Transverse colon (tissue), 4 donors: ENCODE data around the gene DTL. TPM values are rescaled to one million over a fixed set of nuclear protein-coding genes. Genes with fewer than 3 reads are reported as not detected.

Source experiments
- DNase-seq: peaks from one replicate; pipeline ENCODE4 v3.0.0-alpha.2; 2019
- H3K27ac ChIP-seq, 4 donors: fragments of 200-600 bp; sonication (generic); 2 replicates each; pipeline ENCODE4 v1.5.1; 2016 to 2018; ENCODE audit warnings: inconsistent platforms in 4 of 4
- H3K27me3 ChIP-seq: fragments of 200-600 bp; sonication (generic); 2 replicates; pipeline ENCODE4 v1.5.1; 2017; ENCODE audit warnings: inconsistent platforms
- H3K36me3 ChIP-seq, 4 donors: fragments of 200-600 bp; sonication (generic); 2 replicates each; pipeline ENCODE4 v1.5.1; 2017 to 2019; ENCODE audit warnings: inconsistent platforms in 4 of 4
- H3K4me1 ChIP-seq, 4 donors: fragments of 200-600 bp; sonication (generic); 2 replicates each; pipeline ENCODE4 v1.5.1; 2017 to 2020; ENCODE audit warnings: inconsistent platforms in 4 of 4
- H3K4me3 ChIP-seq, 4 donors: fragments of 200-600 bp; sonication (generic); 1 replicate in 1 of 4; 2 replicates in 3 of 4; pipeline versions ENCODE4 v1.5.1 to v1.6.1; 2017 to 2019; ENCODE audit warnings: inconsistent platforms in 4 of 4
- H3K9me3 ChIP-seq, 2 donors: fragments of 200-600 bp; sonication (generic); 2 replicates each; pipeline ENCODE4 v1.5.1; 2017 to 2019; ENCODE audit warnings: inconsistent platforms in 2 of 2
- EP300 ChIP-seq: sonication (generic); formaldehyde crosslinking; IDR thresholded peaks from one replicate; pipeline ENCODE4 v1.6.1; 2017; ENCODE audit warnings: antibody characterized with exemption, low read depth
- POLR2A ChIP-seq: fragments of 450-650 bp; IDR thresholded peaks from one replicate; pipeline ENCODE4 v1.6.1; 2016; ENCODE audit warnings: antibody characterized with exemption, mild to moderate bottlenecking, moderate library complexity
- POLR2AphosphoS5 ChIP-seq, 3 donors: sonication (generic); formaldehyde crosslinking; IDR thresholded peaks; one replicate each; pipeline ENCODE4 v1.6.1; 2016; ENCODE audit warnings: antibody characterized with exemption in 3 of 3
- WGBS, 2 donors: methylation state at CpG; one replicate each; pipeline ENCODE4 v1.1.5; 2018; ENCODE audit warnings: low coverage in 1 of 2; 5-methylcytosine and 5-hydroxymethylcytosine counted together
- in situ Hi-C, 4 donors: fragments of 200-750 bp; cut with MboI; loops; one replicate each; pipeline versions ENCODE4 v1.15.0 to v1.15.1; 2017; ENCODE audit warnings: low sequenced_read_pairs in 3 of 4, low pct_ligation_motif_present in 1 of 4, low pct_unique_long_range_greater_than_20kb in 1 of 4
- intact Hi-C: fragments of 100-400 bp; cut with DNase I; formaldehyde crosslinking; loops from one replicate; pipeline ENCODE4 v1.15.1; 2023; ENCODE audit warnings: low total_unique reads
- total RNA-seq, 4 donors: library from RNA; depleted of rRNA; stranded (reverse); fragments of >200 nt; gene quantifications; one replicate each; pipeline ENCODE4 v1.1.0, GENCODE V29; 2016
- TF ChIP-seq, protein P1 (sequence below), 5 experiments: fragments of 200-600 bp in 3 of 5; fragments of 450-650 bp in 2 of 5; sonication (generic) in 3 of 5; IDR thresholded peaks; 1 replicate in 2 of 5; 2 replicates in 3 of 5; pipeline ENCODE4 v1.5.1; 2016 to 2017; ENCODE audit warnings: antibody characterized with exemption in 5 of 5, inconsistent platforms in 3 of 5, mild to moderate bottlenecking in 2 of 5, moderate library complexity in 1 of 5

Gene DTL
- total RNA-seq, 4 donors from 2014 or later = 0.16 to 5.0 (median 3.3) TPM; not detected in 1

DNA sequence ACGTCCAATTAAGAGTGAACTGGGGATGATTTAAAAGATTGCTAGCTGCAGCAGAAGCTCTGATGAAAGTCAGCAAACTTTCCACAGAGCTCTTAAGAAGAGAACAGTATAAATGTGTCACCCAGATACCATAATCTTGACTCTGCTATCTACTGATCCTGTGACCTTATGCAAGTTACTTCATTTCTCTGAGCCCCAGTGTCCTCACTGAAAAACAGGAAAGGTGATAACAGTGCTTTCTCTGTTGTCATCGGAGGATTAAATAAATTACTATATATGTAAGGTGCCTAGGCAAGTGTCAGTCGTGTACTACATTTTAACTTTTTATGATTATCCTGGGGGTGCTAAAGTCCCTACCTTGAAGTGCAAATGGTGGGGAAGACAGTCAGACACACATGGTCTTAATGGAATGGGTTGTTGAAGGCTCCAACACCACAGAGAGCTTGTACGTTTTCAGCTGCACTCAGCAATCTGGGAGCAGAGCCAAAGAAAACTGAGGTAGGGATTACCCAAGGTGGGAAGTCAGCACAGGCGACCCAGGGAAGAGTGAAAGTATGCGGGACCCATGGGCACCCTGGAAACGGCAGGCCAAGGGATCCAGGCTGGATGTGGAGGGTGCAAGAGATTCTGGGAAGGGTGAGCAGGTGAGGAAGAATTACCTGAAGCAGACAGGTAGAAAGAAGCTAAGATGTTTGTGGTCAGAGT lies 82.8 kb downstream of the DTL start:
- Histone ChIP-seq H3K9me3 (no peaks in the 10 kb centered on the region), H3K27me3 (no peaks in the 10 kb centered on the region), H3K27ac (no peak overlapping the region), H3K36me3 (no peaks in the 10 kb centered on the region), H3K4me1 (no peaks in the 10 kb centered on the region), H3K4me3 (no peak overlapping the region)
- 56 to 74% methylated on average over 4 to 7 of the region's 7 CpGs for whole genome bisulfite sequencing, 2 donors
- TF ChIP-seq EP300 (no peak), POLR2A (no peak), POLR2AphosphoS5 (IDR thresholded peaks at IDR 0.05) (no peak)
- TF ChIP-seq, protein P1, sequence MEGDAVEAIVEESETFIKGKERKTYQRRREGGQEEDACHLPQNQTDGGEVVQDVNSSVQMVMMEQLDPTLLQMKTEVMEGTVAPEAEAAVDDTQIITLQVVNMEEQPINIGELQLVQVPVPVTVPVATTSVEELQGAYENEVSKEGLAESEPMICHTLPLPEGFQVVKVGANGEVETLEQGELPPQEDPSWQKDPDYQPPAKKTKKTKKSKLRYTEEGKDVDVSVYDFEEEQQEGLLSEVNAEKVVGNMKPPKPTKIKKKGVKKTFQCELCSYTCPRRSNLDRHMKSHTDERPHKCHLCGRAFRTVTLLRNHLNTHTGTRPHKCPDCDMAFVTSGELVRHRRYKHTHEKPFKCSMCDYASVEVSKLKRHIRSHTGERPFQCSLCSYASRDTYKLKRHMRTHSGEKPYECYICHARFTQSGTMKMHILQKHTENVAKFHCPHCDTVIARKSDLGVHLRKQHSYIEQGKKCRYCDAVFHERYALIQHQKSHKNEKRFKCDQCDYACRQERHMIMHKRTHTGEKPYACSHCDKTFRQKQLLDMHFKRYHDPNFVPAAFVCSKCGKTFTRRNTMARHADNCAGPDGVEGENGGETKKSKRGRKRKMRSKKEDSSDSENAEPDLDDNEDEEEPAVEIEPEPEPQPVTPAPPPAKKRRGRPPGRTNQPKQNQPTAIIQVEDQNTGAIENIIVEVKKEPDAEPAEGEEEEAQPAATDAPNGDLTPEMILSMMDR (IDR thresholded peaks at IDR 0.05) = no peak
- in situ Hi-C loops = no loop called here
- DNase-seq = no peak
- intact Hi-C loops = no loop called here

DNA sequence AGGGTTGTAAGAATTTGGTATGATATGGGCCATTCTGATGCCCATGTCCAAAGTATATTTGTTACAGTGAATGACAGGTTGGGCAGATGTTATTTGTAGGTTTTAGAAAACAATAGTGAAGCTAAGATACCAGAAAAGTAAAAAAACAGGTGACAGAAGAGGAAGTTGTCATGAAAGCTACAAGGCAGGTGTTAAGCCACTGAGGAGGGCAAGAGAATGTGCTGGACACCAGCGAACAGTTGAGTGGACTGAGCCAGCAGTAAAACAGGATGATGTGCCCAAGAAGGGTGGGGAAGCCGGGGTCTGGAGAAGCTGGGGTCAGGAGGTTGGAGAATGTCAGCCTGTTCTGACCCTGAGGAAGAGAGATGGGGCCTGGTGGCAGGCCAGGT lies 83.3 kb downstream of the DTL start:
- Histone ChIP-seq H3K36me3 (no peaks in the 10 kb centered on the region), H3K4me3 (no peak overlapping the region), H3K9me3 (no peaks in the 10 kb centered on the region), H3K4me1 (no peaks in the 10 kb centered on the region), H3K27ac (no peak overlapping the region), H3K27me3 (no peaks in the 10 kb centered on the region)
- DNase-seq = no peak
- 50 to 79% methylated on average over 1 to 2 of the region's 2 CpGs for WGBS, 2 donors
- intact Hi-C loops = no loop called here
- in situ Hi-C loops = no loop called here
- no peak for TF ChIP-seq POLR2AphosphoS5 (IDR thresholded peaks at IDR 0.05)
- TF ChIP-seq, protein P1 (IDR thresholded peaks at IDR 0.05) = no peak
- TF ChIP-seq POLR2A = no peak
- TF ChIP-seq EP300 = no peak

DNA sequence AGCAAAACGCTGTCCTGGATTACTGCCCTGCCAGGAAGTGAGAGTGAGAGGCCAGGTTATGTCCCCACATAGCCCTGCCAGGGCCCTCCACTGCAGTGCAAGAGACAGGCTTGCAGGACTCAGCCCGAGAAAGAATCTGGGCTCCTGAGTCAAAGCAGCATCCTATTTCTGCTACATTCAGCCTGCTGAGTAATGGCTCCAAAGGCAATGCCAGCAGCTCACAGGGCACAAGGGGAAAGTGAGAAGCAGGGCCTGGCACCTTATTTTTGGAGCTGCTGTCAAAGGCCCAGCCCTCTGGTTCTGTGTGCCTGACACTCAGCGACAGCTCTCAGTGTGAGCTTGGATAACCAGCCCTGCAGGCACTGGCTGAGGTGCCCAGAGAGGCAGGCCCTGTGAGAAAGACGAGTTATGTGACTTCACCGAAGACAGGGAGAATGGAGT lies 83.9 kb downstream of the DTL start:
- Histone ChIP-seq H3K27ac (no peak overlapping the region), H3K4me1 (peaks cover 0 to 1% (median 0%) of the 10 kb centered on the region in 4 donors), H3K27me3 (no peaks in the 10 kb centered on the region), H3K4me3 (no peak overlapping the region), H3K9me3 (no peaks in the 10 kb centered on the region), H3K36me3 (no peaks in the 10 kb centered on the region)
- TF ChIP-seq EP300 (no peak), POLR2A (no peak), POLR2AphosphoS5 (IDR thresholded peaks at IDR 0.05) (no peak)
- TF ChIP-seq, protein P1 (IDR thresholded peaks at IDR 0.05) = no peak
- WGBS, 2 donors = 86% methylated on average over 5 of the region's 5 CpGs; no CpG with 5 or more reads in 1 of the 2 donors
- intact Hi-C loops (no loop called here), in situ Hi-C loops (no loop called here)
- DNase-seq = no peak

DNA sequence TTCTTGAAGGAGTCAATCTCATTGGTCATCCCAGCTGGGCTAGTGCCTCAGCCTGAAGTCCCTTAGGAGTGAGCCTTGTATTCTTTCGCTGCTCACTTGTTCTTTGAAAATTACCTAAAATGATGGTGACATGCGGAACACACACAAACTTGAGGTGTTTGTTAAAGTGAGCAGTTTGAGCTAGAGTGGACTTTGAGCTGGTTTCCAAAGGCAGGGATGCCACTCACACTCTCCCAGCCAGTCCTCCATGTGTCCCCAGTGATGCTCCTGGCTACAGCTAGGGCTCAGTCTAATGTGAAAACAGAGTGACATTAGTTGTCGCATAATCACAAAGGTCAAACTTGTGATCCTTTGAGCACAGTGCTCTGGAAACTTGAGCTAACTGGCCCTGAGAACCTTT lies 84.3 kb downstream of the DTL start:
- intact Hi-C loops (no loop called here), in situ Hi-C loops (no loop called here)
- 92% methylated on average over 3 of the region's 3 CpGs; no CpG with 5 or more reads in 1 of the 2 donors for WGBS, 2 donors
- no peak for DNase-seq
- Histone ChIP-seq H3K9me3 (no peaks in the 10 kb centered on the region), H3K27ac (no peak overlapping the region), H3K4me1 (peaks cover 0 to 6% (median 1%) of the 10 kb centered on the region in 4 donors), H3K4me3 (no peak overlapping the region), H3K27me3 (no peaks in the 10 kb centered on the region), H3K36me3 (no peaks in the 10 kb centered on the region)
- no peak for TF ChIP-seq EP300
- TF ChIP-seq POLR2AphosphoS5 (IDR thresholded peaks at IDR 0.05) = no peak
- TF ChIP-seq, protein P1 (IDR thresholded peaks at IDR 0.05) = no peak
- TF ChIP-seq POLR2A = no peak
